WTC11 (cell line): ENCODE data around the gene HOXB5. TPM values are rescaled to one million over a fixed set of nuclear protein-coding genes. Genes with fewer than 3 reads are reported as not detected.

Source experiments
- ATAC-seq: fragments of 200-7000 bp; cut with Tn5 transposase; 2 replicates; pipeline ENCODE4 v1.10.0; 2021; ENCODE audit warnings: mild to moderate bottlenecking, moderate library complexity
- CTCF ChIA-PET: fragments of 300-600 bp; sonication (Branson Sonifier 250); formaldehyde crosslinking; loops from one replicate; lab custom pipeline; 2021; ENCODE audit warnings: antibody characterized with exemption; lab: Charles Lee
- POLR2A ChIA-PET: fragments of 350-600 bp; sonication (Branson Sonifier 250); formaldehyde crosslinking; loops from one replicate; lab custom pipeline; 2021; ENCODE audit warnings: antibody characterized with exemption; lab: Charles Lee
- DNase-seq: peaks from one replicate; pipeline ENCODE4 v3.0.0; 2021; ENCODE audit warnings: low spot score
- H3K27ac Mint-ChIP-seq: 2 replicates; pipeline ENCODE4 v1.8.0; 2021; ENCODE audit warnings: mixed read lengths
- H3K27me3 Mint-ChIP-seq: 2 replicates; pipeline ENCODE4 v1.8.0; 2021; ENCODE audit warnings: low read depth, mild to moderate bottlenecking, moderate library complexity, mixed read lengths
- H3K36me3 Mint-ChIP-seq: 2 replicates; pipeline ENCODE4 v1.8.0; 2021; ENCODE audit warnings: mixed read lengths
- H3K4me1 Mint-ChIP-seq: 2 replicates; pipeline ENCODE4 v1.8.0; 2022; ENCODE audit warnings: mixed read lengths
- H3K4me3 Mint-ChIP-seq: 2 replicates; pipeline ENCODE4 v1.8.0; 2021; ENCODE audit warnings: mild to moderate bottlenecking, moderate library complexity, mixed read lengths
- H3K9me3 Mint-ChIP-seq: 2 replicates; pipeline ENCODE4 v1.8.0; 2021; ENCODE audit warnings: mixed read lengths
- ARID4B ChIP-seq: sonication (generic); formaldehyde crosslinking; IDR thresholded peaks from 2 replicates; pipeline ENCODE4 v1.8.0; 2023; ENCODE audit warnings: missing genetic modification reagents, mild to moderate bottlenecking, borderline replicate concordance
- ELF4 ChIP-seq: sonication (generic); formaldehyde crosslinking; IDR thresholded peaks from 2 replicates; pipeline ENCODE4 v1.8.1; 2022; ENCODE audit warnings: low read depth, mild to moderate bottlenecking, moderate library complexity, missing genetic modification reagents
- EMX1 ChIP-seq: fragments of 250-450 bp; sonication (Bioruptor Pico); IDR thresholded peaks from 2 replicates; pipeline ENCODE4 v1.8.0; 2021; ENCODE audit warnings: mild to moderate bottlenecking
- FOXP4 ChIP-seq: sonication (generic); formaldehyde crosslinking; IDR thresholded peaks from 2 replicates; pipeline ENCODE4 v1.8.0; 2022; ENCODE audit warnings: mild to moderate bottlenecking, missing genetic modification reagents
- HMGXB4 ChIP-seq: sonication (generic); formaldehyde crosslinking; IDR thresholded peaks from 2 replicates; pipeline ENCODE4 v1.8.1; 2023; ENCODE audit warnings: mild to moderate bottlenecking, moderate library complexity, missing genetic modification reagents
- JAZF1 ChIP-seq: fragments of 250-450 bp; sonication (Bioruptor Pico); IDR thresholded peaks from 2 replicates; pipeline ENCODE4 v1.9.0; 2021; ENCODE audit warnings: moderate library complexity, mild to moderate bottlenecking, inconsistent platforms
- JUN ChIP-seq: sonication (generic); formaldehyde crosslinking; IDR thresholded peaks from 2 replicates; pipeline ENCODE4 v1.8.0; 2023; ENCODE audit warnings: mild to moderate bottlenecking, missing genetic modification reagents
- MXD4 ChIP-seq: fragments of 250-450 bp; sonication (Bioruptor Pico); IDR thresholded peaks from 2 replicates; pipeline ENCODE4 v1.8.0; 2021; ENCODE audit warnings: mild to moderate bottlenecking, moderate library complexity, borderline replicate concordance
- MYBL2 ChIP-seq: sonication (generic); formaldehyde crosslinking; IDR thresholded peaks from 2 replicates; pipeline ENCODE4 v1.8.1; 2023; ENCODE audit warnings: mild to moderate bottlenecking, moderate library complexity, missing genetic modification reagents
- NFATC4 ChIP-seq: fragments of 250-450 bp; sonication (Bioruptor Pico); IDR thresholded peaks from 2 replicates; pipeline ENCODE4 v1.9.0; 2021; ENCODE audit warnings: mild to moderate bottlenecking
- OVOL2 ChIP-seq: fragments of 250-450 bp; sonication (Bioruptor Pico); IDR thresholded peaks from 2 replicates; pipeline ENCODE4 v1.9.0; 2021; ENCODE audit warnings: mild to moderate bottlenecking, borderline replicate concordance
- PRRX2 ChIP-seq: fragments of 250-450 bp; sonication (Bioruptor Pico); IDR thresholded peaks from 2 replicates; pipeline ENCODE4 v1.8.0; 2021; ENCODE audit warnings: mild to moderate bottlenecking
- RORB ChIP-seq: fragments of 250-450 bp; sonication (Bioruptor Pico); IDR thresholded peaks from 2 replicates; pipeline ENCODE4 v1.9.0; 2021; ENCODE audit warnings: mild to moderate bottlenecking
- SMAD4 ChIP-seq: sonication (generic); formaldehyde crosslinking; IDR thresholded peaks from 2 replicates; pipeline ENCODE4 v1.8.0; 2022; ENCODE audit warnings: mild to moderate bottlenecking, missing genetic modification reagents
- TCF7 ChIP-seq: sonication (generic); formaldehyde crosslinking; IDR thresholded peaks from 2 replicates; pipeline ENCODE4 v1.8.0; 2022; ENCODE audit warnings: mild to moderate bottlenecking, low read depth, missing genetic modification reagents, moderate library complexity
- USF1 ChIP-seq: sonication (generic); formaldehyde crosslinking; IDR thresholded peaks from 2 replicates; pipeline ENCODE4 v1.8.0; 2022; ENCODE audit warnings: mild to moderate bottlenecking, missing genetic modification reagents
- ZNF396 ChIP-seq: fragments of 250-450 bp; sonication (Bioruptor Pico); IDR thresholded peaks from 2 replicates; pipeline ENCODE4 v1.8.0; 2021; ENCODE audit warnings: mild to moderate bottlenecking, moderate library complexity, borderline replicate concordance
- ZNF416 ChIP-seq: fragments of 250-450 bp; sonication (Bioruptor Pico); IDR thresholded peaks from 2 replicates; pipeline ENCODE4 v1.9.0; 2021; ENCODE audit warnings: mild to moderate bottlenecking, inconsistent platforms
- total RNA-seq: library from RNA; stranded (reverse); gene quantifications from 3 replicates; pipeline ENCODE4 v1.2.3, GENCODE V29; 2021
- TF ChIP-seq, protein P1 (sequence below): sonication (generic); formaldehyde crosslinking; IDR thresholded peaks from 2 replicates; pipeline ENCODE4 v1.8.1; 2022; ENCODE audit warnings: low read depth, missing genetic modification reagents, borderline replicate concordance
- TF ChIP-seq, protein P2 (sequence below): sonication (generic); formaldehyde crosslinking; IDR thresholded peaks from 2 replicates; pipeline ENCODE4 v1.8.0; 2022; ENCODE audit warnings: mild to moderate bottlenecking, missing genetic modification reagents
- TF ChIP-seq, protein P3 (sequence below): fragments of 200-600 bp; IDR thresholded peaks from 2 replicates; pipeline ENCODE4 v1.8.0; 2022; ENCODE audit warnings: antibody characterized with exemption
- TF ChIP-seq, protein P4 (sequence below): fragments of 250-450 bp; sonication (Bioruptor Pico); IDR thresholded peaks from 2 replicates; pipeline ENCODE4 v1.8.0; 2021; ENCODE audit warnings: mild to moderate bottlenecking

Gene HOXB5
- total RNA-seq, 1 experiment from 2014 or later = not detected

- TF ChIP-seq, protein P1, sequence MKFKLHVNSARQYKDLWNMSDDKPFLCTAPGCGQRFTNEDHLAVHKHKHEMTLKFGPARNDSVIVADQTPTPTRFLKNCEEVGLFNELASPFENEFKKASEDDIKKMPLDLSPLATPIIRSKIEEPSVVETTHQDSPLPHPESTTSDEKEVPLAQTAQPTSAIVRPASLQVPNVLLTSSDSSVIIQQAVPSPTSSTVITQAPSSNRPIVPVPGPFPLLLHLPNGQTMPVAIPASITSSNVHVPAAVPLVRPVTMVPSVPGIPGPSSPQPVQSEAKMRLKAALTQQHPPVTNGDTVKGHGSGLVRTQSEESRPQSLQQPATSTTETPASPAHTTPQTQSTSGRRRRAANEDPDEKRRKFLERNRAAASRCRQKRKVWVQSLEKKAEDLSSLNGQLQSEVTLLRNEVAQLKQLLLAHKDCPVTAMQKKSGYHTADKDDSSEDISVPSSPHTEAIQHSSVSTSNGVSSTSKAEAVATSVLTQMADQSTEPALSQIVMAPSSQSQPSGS (CRISPR knock-in tag) = no peak
- TF ChIP-seq PRRX2 (CRISPR knock-in tag) = no peak
- TF ChIP-seq NFATC4 (CRISPR knock-in tag) = no peak
- no peak for TF ChIP-seq FOXP4
- no peak for TF ChIP-seq EMX1 (CRISPR knock-in tag)
- TF ChIP-seq, protein P2, sequence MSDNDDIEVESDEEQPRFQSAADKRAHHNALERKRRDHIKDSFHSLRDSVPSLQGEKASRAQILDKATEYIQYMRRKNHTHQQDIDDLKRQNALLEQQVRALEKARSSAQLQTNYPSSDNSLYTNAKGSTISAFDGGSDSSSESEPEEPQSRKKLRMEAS (CRISPR knock-in tag) = no peak
- TF ChIP-seq ELF4 (CRISPR knock-in tag) = no peak
- TF ChIP-seq RORB (CRISPR knock-in tag) = no peak
Measured at GRCh38 chr17:48556229-48556575, 37.4 kb downstream of the HOXB5 start (continued).

GRCh38 chr17:48555258-48556228, 38.0 kb downstream of the HOXB5 start:
- DNase-seq = no peak
- Mint-ChIP-seq H3K4me3 (peak overlapping the region; percentile 58), H3K4me1 (peaks cover 38% of the 10 kb centered on the region), H3K27me3 (peaks cover 100% of the 10 kb centered on the region; the same call in 1 of the 2 replicates), H3K36me3 (no peaks in the 10 kb centered on the region), H3K9me3 (no peaks in the 10 kb centered on the region), H3K27ac (no peak overlapping the region)
- ChIA-PET CTCF (interaction anchor here (0.6 to 1.9 kb wide), 7 partner anchors 39 to 340 kb away, joined by 3 to 11 read pairs (median 3); no protein-coding TSS in a partner anchor), POLR2A (interaction anchor here (1.0 kb wide), 1 partner anchor 8 kb away, joined by 3 read pairs; no protein-coding TSS in a partner anchor)
- peak; percentile 7; the same call in 1 of the 2 replicates for ATAC-seq
- TF ChIP-seq, protein P3, sequence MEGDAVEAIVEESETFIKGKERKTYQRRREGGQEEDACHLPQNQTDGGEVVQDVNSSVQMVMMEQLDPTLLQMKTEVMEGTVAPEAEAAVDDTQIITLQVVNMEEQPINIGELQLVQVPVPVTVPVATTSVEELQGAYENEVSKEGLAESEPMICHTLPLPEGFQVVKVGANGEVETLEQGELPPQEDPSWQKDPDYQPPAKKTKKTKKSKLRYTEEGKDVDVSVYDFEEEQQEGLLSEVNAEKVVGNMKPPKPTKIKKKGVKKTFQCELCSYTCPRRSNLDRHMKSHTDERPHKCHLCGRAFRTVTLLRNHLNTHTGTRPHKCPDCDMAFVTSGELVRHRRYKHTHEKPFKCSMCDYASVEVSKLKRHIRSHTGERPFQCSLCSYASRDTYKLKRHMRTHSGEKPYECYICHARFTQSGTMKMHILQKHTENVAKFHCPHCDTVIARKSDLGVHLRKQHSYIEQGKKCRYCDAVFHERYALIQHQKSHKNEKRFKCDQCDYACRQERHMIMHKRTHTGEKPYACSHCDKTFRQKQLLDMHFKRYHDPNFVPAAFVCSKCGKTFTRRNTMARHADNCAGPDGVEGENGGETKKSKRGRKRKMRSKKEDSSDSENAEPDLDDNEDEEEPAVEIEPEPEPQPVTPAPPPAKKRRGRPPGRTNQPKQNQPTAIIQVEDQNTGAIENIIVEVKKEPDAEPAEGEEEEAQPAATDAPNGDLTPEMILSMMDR = no peak
- TF ChIP-seq ARID4B (CRISPR knock-in tag) = no peak
- no peak for TF ChIP-seq JUN (CRISPR knock-in tag)
- no peak for TF ChIP-seq USF1 (CRISPR knock-in tag)
- TF ChIP-seq MXD4 (CRISPR knock-in tag) = no peak
- TF ChIP-seq HMGXB4 (CRISPR knock-in tag) = no peak
- TF ChIP-seq, protein P4, sequence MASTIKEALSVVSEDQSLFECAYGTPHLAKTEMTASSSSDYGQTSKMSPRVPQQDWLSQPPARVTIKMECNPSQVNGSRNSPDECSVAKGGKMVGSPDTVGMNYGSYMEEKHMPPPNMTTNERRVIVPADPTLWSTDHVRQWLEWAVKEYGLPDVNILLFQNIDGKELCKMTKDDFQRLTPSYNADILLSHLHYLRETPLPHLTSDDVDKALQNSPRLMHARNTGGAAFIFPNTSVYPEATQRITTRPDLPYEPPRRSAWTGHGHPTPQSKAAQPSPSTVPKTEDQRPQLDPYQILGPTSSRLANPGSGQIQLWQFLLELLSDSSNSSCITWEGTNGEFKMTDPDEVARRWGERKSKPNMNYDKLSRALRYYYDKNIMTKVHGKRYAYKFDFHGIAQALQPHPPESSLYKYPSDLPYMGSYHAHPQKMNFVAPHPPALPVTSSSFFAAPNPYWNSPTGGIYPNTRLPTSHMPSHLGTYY (CRISPR knock-in tag) = no peak
- TF ChIP-seq SMAD4 (CRISPR knock-in tag) = no peak
- no peak for TF ChIP-seq ZNF396 (CRISPR knock-in tag)
- no peak for TF ChIP-seq OVOL2
- no peak for TF ChIP-seq ZNF416
- no peak for TF ChIP-seq TCF7 (CRISPR knock-in tag)
- TF ChIP-seq MYBL2 (CRISPR knock-in tag) = no peak
- TF ChIP-seq JAZF1 = no peak
